RWPE2 (cell line): ENCODE data around the gene KIF26B.

ENCODE experiments used
- ATAC-seq: fragments of 200-7000 bp; cut with Tn5 transposase; 3 replicates; pipeline ENCODE4 v1.9.1; 2021; ENCODE audit warnings: low read depth
- DNase-seq: peaks from one replicate; pipeline ENCODE4 v3.0.0-alpha.2; 2020; ENCODE audit warnings: low spot score
- H3K27ac ChIP-seq: fragments of 450-650 bp; 2 replicates; pipeline ENCODE4 v1.5.1; 2017; ENCODE audit warnings: mild to moderate bottlenecking; ENCODE audit not compliant: poor library complexity, severe bottlenecking
- H3K27me3 ChIP-seq: fragments of 250-450 bp; sonication (Bioruptor Pico); 2 replicates; pipeline ENCODE4 v1.5.1; 2021; ENCODE audit warnings: mild to moderate bottlenecking, moderate library complexity; ENCODE audit not compliant: insufficient read depth, poor library complexity, severe bottlenecking
- H3K36me3 ChIP-seq: fragments of 250-450 bp; sonication (Bioruptor Pico); 2 replicates; pipeline ENCODE4 v1.5.1; 2020; ENCODE audit warnings: low read depth, mild to moderate bottlenecking, moderate library complexity
- H3K4me1 ChIP-seq: fragments of 250-450 bp; sonication (Bioruptor Pico); 2 replicates; pipeline ENCODE4 v1.5.1; 2021; ENCODE audit warnings: mild to moderate bottlenecking, moderate library complexity; ENCODE audit not compliant: insufficient read depth, poor library complexity, severe bottlenecking
- H3K4me3 ChIP-seq: fragments of 250-450 bp; sonication (Bioruptor Pico); 2 replicates; pipeline ENCODE4 v1.5.1; 2021; ENCODE audit warnings: mild to moderate bottlenecking, moderate library complexity; ENCODE audit not compliant: severe bottlenecking
- H3K9me3 ChIP-seq: fragments of 250-450 bp; sonication (Bioruptor Pico); 2 replicates; pipeline ENCODE4 v1.5.1; 2021; ENCODE audit warnings: mild to moderate bottlenecking, moderate library complexity; ENCODE audit not compliant: severe bottlenecking
- CTCF ChIP-seq: fragments of 450-650 bp; IDR thresholded peaks from one replicate; pipeline ENCODE4 v1.5.1; 2017; ENCODE audit warnings: mild to moderate bottlenecking, moderate library complexity; ENCODE audit not compliant: poor library complexity, severe bottlenecking

KIF26B gene

DNA sequence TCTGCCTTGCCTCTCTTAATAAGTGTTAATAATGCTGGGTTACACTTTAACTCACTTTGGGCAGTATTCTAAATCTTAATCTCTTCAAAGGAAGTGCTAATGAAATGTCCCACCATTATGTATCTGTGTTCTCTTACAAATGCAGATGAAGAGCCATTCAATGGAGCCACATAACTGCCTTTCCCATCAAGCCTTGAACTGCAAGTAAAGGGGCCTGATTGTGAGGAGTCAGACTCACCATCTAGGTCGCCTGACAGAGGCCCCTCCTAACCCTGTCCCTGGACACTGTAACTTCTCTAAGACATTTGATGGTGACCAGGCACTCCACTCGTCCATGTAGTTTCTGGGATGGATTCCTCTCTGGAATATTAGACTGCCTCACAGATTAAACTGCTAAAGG, 329.4 kb downstream of the KIF26B start:
- Histone ChIP-seq H3K4me1 (no peaks in the 10 kb centered on the region), H3K27me3 (no peaks in the 10 kb centered on the region), H3K27ac (no peak overlapping the region), H3K9me3 (no peaks in the 10 kb centered on the region), H3K4me3 (no peak overlapping the region), H3K36me3 (no peaks in the 10 kb centered on the region)
- TF ChIP-seq CTCF = no peak
- ATAC-seq (no peak), DNase-seq (no peak)

DNA sequence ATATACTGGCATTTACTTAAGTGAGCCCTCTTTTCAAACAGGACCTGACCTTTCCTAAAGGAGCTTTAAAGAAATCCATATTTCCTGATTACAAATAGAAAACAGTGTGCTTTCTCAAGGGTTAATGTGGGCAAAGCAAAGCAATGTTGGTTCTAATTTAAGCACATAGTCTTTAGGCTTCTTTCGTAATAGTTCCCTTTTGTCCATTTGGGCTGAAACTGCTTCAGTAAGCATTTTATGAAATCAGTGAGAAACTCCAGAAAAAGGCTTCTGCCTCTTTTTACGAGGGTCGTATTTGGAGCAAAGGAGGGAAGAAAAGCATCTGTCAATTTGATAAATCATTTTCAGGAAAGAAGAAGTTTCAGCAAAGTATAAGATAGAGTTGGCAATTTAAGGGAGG, 331.2 kb downstream of the KIF26B start:
- no peak for ATAC-seq
- peaks cover 5% of the 10 kb centered on the region for H3K4me1 ChIP-seq

GRCh38 chr1:245486775-245487470, 332.1 kb downstream of the KIF26B start:
- H3K4me1 ChIP-seq = peaks cover 5% of the 10 kb centered on the region
- no peak overlapping the region for H3K4me3 ChIP-seq
- TF ChIP-seq CTCF = no peak
- no peak overlapping the region for H3K27ac ChIP-seq
- ATAC-seq (no peak), DNase-seq (no peak)
- no peaks in the 10 kb centered on the region for H3K27me3 ChIP-seq
- H3K36me3 ChIP-seq = no peaks in the 10 kb centered on the region
- H3K9me3 ChIP-seq = no peaks in the 10 kb centered on the region

More for the DNA sequence above, 331.2 kb downstream of the KIF26B start:
- H3K27me3 ChIP-seq = no peaks in the 10 kb centered on the region
- no peak overlapping the region for H3K4me3 ChIP-seq
- H3K9me3 ChIP-seq = no peaks in the 10 kb centered on the region
- no peak for TF ChIP-seq CTCF
- DNase-seq = no peak
- no peaks in the 10 kb centered on the region for H3K36me3 ChIP-seq
- no peak overlapping the region for H3K27ac ChIP-seq

- peaks cover 5% of the 10 kb centered on the region for H3K4me1 ChIP-seq
- H3K9me3 ChIP-seq = no peaks in the 10 kb centered on the region
- ATAC-seq (no peak), DNase-seq (no peak)
- H3K27ac ChIP-seq = no peak overlapping the region
- H3K4me3 ChIP-seq = no peak overlapping the region
- no peak for TF ChIP-seq CTCF
- H3K27me3 ChIP-seq = no peaks in the 10 kb centered on the region
- no peaks in the 10 kb centered on the region for H3K36me3 ChIP-seq
Measured at GRCh38 chr1:245488346-245489129, 333.8 kb downstream of the KIF26B start.

DNA sequence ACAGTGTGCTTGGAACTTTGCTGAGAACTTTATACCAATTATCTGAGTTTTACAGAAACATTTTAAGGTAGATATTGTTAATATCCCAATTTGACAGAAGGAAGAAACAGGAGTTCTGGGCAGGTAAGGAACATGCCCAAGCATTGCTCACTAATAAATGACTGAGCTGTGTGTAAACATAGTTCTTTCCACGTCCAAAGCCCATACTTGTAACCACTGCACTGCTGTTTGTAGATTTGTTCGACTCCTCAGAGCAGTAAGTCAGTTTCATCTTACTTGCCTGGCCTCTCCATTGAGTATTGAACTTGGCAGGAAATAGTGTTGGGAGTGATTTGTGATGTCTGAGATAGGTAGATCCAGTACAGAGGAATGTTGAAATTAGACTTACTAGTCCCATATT, 335.1 kb downstream of the KIF26B start:
- DNase-seq (no peak), ATAC-seq (peak; percentile 91)
- Histone ChIP-seq H3K9me3 (no peaks in the 10 kb centered on the region), H3K4me3 (no peak overlapping the region), H3K27ac (no peak overlapping the region), H3K27me3 (no peaks in the 10 kb centered on the region), H3K36me3 (no peaks in the 10 kb centered on the region), H3K4me1 (peaks cover 5% of the 10 kb centered on the region)
- TF ChIP-seq CTCF = no peak
